GM19395 (cell line): ENCODE measurements around the gene SLIT1.
A peak's percentile ranks its signal among the peaks of the same experiment; 100 is the strongest.

Experiments
- ATAC-seq: cut with Tn5 transposase; IDR thresholded peaks from one replicate; pipeline ENCODE4 v1.9.1; 2021; ENCODE audit warnings: mild to moderate bottlenecking, moderate library complexity; ENCODE audit not compliant: unreplicated experiment

Gene SLIT1

DNA sequence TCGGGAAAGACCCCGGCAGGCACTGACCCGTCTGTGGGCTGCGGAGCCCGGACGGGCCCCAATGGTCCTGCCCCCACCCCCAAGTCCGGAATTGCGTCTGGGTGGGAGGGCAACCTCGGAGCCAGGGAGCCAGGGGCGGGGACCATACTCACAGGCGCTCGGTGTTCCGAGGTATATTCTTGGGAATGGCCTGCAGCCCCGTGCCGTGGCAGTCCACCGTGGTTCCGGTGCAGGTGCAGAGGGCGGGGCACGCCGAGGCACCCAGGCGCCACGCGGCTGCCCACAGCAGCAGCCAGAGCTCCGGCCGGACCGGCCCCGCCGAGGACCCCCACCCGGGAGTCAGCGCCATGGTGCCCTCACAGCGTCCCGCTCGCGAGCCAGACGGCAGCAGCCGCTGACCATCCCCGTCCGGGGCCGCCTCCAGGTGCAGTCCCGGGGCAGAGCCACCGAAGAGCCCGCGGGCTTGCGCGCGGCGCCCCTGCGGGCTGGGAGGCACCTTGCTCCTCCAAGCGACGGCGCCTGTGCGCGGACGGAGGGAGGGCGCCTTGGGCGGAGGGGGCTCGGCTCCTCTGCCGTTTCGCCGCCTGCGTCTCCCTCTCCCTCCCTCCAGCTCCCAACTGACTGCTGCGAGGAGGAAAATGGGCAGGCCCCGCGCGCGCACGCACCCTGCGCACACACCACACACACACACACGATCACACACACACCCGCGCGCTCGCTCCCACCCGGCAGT lies at the start of gene SLIT1:
Gene SLIT1 (minus strand): TSS at position 634 of the 733 bp plus-strand sequence. CDS start 285 bp downstream, at position 349.
- no peak for ATAC-seq

- no peak for ATAC-seq
Measured at GRCh38 chr10:97235353-97235752, 49.6 kb upstream of the SLIT1 start.

- no peak for ATAC-seq
Measured at GRCh38 chr10:97234400-97234799, 48.6 kb upstream of the SLIT1 start.

DNA sequence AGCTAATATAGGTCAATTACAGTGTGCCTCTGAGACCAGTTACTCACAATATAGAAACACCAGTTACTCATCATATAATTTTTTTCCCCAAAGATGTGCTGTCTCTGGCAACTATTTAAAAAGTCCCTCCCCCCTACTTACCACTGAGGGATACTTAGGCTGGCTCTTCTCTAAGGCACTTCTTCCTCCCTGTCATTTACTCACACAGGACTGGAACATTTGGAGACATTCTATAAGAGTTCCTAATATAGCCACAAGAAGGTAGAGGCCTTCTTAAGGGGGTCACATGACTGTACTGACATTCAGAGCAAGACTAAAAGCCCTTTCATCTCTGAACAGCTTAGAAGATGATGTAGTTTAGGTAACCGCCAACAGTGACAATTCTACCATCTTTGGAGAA lies 44.4 kb upstream of the SLIT1 start:
- no peak for ATAC-seq

GRCh38 chr10:97229322-97230015 lies 43.7 kb upstream of the SLIT1 start:
- ATAC-seq: no peak

- ATAC-seq: no peak
Measured at GRCh38 chr10:97228775-97229157, 43.0 kb upstream of the SLIT1 start.

DNA sequence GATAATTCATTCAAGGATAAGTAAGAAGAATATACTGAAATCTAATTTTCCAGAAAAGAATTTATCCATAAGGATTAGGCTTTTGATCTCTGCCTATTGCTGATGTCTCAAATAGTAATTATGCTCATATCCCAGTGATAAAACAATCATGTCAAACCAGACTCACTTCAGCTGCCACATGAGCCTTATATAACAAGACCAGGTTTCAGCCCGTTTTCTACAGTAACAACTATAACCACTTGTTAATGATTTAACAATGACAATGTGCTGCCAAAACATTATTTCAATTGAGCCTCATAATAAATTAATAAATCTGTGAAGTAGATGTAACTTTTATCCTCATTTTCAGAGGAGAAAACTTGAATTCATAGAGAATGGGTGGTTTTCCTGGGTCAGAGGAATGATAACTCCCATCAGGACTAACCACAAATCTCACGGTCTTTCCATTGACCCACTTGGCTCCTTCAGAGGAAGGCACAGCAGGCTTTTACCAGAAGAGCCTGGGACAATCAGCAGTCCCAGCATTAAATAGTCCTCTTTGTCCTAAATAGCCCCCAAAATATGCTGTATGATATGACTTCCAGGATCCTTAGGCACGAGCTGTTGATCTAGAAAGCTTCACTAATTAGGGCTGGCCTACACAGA lies 42.5 kb upstream of the SLIT1 start:
- no peak for ATAC-seq

DNA sequence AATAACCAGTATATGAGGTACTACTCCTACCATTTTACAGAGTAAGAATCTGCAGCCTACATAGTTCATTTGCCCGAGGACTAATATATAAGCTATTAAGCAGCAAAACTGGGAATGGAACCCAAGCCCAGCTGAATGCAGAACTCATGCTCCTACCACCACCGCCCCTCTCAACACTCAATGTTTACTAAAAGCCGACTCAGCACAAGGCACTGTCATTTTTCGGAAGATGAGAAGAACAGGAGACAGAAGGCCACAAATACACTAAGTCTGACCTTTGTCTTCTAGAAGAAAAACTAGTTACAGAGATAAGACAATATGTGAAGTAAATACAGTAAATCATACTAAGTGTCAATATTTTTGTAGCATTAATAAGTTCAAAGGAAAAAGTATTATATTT lies 40.6 kb upstream of the SLIT1 start:
- no peak for ATAC-seq

GRCh38 chr10:97224483-97225435 lies 39.0 kb upstream of the SLIT1 start:
- no peak for ATAC-seq

DNA sequence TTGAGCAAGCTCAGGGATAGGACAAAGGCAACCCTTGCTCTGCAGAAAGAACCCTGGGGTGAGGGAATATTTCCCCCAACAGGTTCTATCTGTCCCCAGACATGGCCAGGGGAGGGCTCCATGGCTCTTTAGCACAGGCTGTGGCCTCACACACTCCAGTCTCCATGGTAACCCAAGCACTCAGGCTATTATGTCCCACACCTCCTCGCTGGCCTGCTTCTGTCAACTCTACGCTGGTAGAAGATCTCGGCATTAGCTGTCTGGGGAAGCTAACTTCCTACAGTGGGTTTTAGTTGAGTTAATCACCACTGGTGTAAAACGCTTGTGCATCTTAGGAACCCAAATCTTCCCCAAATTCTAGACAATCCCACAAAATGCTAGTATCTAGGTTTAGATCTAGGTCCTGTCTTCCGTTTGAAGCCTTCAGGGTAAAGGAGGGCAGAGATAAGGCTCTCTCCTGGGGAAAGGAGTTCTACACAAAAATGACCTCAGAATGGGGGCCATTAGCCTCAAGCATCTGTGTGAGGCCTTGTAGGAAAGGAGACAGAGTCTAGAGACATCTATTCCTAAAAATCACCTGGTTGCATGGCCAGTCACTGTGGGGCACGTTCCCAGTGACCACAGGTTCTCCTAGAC lies 36.7 kb upstream of the SLIT1 start:
- no peak for ATAC-seq

DNA sequence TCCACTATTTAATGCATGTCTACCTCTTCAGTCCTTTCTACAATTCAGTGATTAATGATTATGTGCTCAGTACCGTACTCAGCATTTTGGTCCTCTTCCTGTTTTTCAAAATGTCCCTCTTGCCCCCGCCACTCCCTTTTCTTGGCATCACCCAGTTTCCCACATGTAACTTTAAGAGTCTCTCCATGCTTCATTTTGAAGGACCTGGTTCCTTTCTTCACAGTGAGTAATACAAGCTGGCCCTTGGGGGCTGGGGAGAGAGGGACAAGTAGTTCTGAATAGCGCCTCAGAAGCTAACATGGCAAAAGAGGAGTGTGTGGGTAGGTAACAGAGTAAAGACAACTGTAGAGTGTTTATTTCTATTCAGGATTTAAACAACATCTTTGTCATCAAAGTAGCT lies 34.6 kb upstream of the SLIT1 start:
- no peak for ATAC-seq

DNA sequence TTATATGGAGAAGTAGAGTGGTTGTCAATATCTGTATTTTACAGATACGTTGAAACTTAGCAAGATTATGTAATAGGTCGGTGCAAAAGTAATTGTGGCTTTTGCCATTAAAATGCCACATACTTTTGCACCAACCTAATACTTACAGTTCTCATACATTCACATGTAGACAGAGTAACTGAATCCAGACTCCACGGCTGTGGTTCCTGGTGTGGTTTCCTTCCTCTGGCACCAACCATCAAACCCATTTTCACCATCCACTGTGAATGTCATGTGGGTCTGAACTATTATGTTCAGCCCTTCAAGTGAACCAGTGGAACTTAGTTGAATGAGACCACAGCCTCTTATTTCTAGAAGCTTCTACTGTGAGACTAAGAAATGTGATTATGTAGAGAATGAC lies 31.5 kb upstream of the SLIT1 start:
- ATAC-seq: no peak

GRCh38 chr10:97215619-97216260 lies 30.0 kb upstream of the SLIT1 start:
- ATAC-seq: no peak

DNA sequence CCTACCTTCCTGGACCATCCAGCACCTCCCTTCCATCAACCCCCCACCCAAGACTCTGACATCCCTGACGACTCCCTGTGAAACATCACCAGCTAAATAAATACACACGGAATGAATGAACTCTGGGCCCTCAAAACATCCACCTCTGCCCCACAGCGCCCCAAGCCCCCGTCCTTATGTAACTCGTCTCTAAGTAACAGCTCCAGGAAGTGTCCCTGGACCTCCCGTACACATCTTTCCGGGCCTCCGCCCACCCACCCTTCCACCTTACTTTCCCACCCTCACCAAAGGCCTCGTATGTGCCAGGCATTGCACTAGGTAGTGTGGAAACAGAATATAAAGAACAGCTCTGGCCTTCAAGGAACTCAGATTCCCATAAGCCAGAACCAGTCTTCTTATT lies 27.7 kb upstream of the SLIT1 start:
- ATAC-seq: no peak

GRCh38 chr10:97211229-97211628 lies 25.5 kb upstream of the SLIT1 start:
- no peak for ATAC-seq

DNA sequence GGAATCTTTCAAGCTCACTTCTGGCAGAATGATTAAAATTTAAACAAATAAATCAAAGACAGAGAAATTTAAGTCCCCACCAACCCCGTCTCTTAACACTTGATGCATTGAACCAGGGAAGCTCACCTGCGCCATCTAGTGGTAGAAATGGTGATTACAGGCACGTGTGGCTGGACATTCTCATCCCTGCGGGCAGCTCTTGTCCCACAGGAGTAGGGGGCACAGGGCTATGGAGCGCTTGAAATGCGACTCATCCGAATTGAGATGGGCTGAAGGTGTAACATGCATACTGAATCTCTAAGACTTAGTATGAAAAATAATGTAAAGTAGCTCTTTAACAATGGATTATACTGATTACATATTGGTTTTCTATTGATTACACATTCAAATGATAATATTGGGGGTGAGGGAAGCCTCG lies 24.8 kb upstream of the SLIT1 start:
- ATAC-seq: peak; percentile 54

GRCh38 chr10:97207756-97208346 lies 22.1 kb upstream of the SLIT1 start:
- no peak for ATAC-seq

GRCh38 chr10:97207131-97207530 lies 21.4 kb upstream of the SLIT1 start:
- no peak for ATAC-seq

DNA sequence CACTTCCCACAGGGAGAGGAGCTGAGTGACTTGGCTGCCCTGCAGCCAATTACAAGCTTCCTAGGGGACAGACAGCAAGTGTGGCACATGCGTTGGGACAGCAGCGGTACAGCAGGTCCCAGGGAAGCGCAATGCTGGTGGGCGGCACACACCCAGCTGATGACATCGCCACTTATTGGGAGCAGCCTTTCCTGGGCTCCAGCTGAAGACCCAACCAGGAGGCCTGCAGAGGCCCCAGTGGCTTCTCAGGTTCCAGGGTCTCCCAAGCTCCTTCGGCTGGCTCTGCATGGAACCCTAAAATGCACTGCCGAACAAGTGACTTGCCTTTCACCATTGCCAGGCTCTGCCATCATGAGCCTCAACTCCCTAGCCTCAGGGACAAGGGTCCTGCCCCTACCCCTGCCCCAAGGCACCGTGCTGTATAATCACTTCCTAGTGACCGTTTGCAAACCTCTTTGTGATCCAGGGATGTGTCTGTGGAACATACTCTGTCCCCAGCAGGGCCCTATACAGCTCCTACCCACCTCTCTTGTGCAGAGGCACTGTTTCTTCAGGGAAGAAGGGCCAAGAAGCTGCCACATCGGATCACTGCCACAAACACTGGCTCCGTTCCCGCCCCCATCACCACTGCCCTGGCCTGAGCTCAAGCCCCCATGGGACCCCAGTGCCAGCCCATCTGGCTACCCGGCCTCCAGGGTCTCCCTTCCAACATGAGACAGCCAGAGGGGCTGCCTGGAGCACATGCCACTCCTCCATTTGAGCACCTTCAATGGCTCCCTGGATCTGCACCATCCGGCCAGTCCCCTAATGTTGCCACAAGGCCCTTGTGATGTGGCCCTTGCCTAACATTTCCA lies 19.3 kb upstream of the SLIT1 start:
- no peak for ATAC-seq
